Measurements from ENCODE around the gene MBLAC1. TPM values are rescaled to one million over a fixed set of nuclear protein-coding genes. Genes with fewer than 3 reads are reported as not detected.

Gene MBLAC1
- total and polyA plus RNA-seq, 4 donors = 1.7 to 2.9 (median 2.1) TPM

DNA sequence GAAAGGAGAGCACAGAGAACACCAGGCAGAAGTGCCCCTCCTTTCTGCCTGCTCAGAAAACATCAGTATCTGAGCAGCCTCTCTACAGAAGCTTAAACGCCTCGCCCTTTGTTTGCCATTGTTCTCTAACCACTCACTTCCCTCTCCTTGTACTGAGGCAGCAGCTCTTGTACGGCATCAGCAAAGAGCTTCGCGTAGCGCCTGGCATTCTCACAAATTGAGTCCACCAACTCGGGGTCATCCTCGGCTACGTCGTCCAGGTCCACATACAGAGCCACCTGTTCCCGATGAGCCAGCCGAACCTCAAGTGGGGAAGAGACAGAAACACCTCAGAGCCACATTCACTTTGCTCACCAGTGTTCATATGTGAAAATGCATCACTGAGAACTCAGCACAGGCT, 27.3 kb upstream of the MBLAC1 start:
- Histone ChIP-seq H3K4me3 (no peak overlapping the region), H3K27me3 (ENCODE audit: control insufficient read depth in 3 of 3, insufficient read depth in 3 of 3, low read length in 2 of 3) (no peaks in the 10 kb centered on the region), H3K27ac (ENCODE audit: low read depth in 1 of 2, low read length in 1 of 2) (no peak overlapping the region), H3K4me1 (ENCODE audit: control insufficient read depth in 5 of 5, insufficient read depth in 5 of 5, low read length in 5 of 5) (peaks cover 0 to 15% (median 11%) of the 10 kb centered on the region in 5 donors), H3K9ac (ENCODE audit: insufficient read depth in 1 of 2, low read length in 2 of 2) (peak overlapping the region in 1 of 2 donors; percentile 76), H3K9me3 (ENCODE audit: control insufficient read depth in 4 of 4, insufficient read depth in 3 of 4, low read length in 3 of 4) (no peaks in the 10 kb centered on the region), H3K36me3 (ENCODE audit: control insufficient read depth in 4 of 4, insufficient read depth in 4 of 4, low read length in 4 of 4) (peaks cover 16 to 48% (median 40%) of the 10 kb centered on the region in 4 donors)
- TF ChIP-seq CTCF (IDR thresholded peaks at IDR 0.05; ENCODE audit: control extremely low read depth, extremely low read depth) = no peak
- WGBS, 2 donors = 50 to 76% methylated on average over 12 of the region's 12 CpGs
- no peak for ATAC-seq (ENCODE audit: insufficient read depth, low FRiP score)
- no peak for DNase-seq

GRCh38 chr7:100100420-100101015, 26.2 kb upstream of the MBLAC1 start:
- 0 to 1% methylated on average over 57 to 61 of the region's 61 CpGs for WGBS, 2 donors
- peak; percentile 96 to 98 (median 97) for DNase-seq
- Histone ChIP-seq H3K9me3 (ENCODE audit: control insufficient read depth in 4 of 4, insufficient read depth in 3 of 4, low read length in 3 of 4) (no peaks in the 10 kb centered on the region), H3K9ac (ENCODE audit: insufficient read depth in 1 of 2, low read length in 2 of 2) (peak overlapping the region; percentile 44 to 76), H3K4me1 (ENCODE audit: control insufficient read depth in 5 of 5, insufficient read depth in 5 of 5, low read length in 5 of 5) (peaks cover 0 to 15% (median 11%) of the 10 kb centered on the region in 5 donors), H3K36me3 (ENCODE audit: control insufficient read depth in 4 of 4, insufficient read depth in 4 of 4, low read length in 4 of 4) (peaks cover 18 to 42% (median 40%) of the 10 kb centered on the region in 4 donors), H3K4me3 (peak overlapping the region; percentile 76), H3K27me3 (ENCODE audit: control insufficient read depth in 3 of 3, insufficient read depth in 3 of 3, low read length in 2 of 3) (no peaks in the 10 kb centered on the region), H3K27ac (ENCODE audit: low read depth in 1 of 2, low read length in 1 of 2) (peak overlapping the region; percentile 79 to 84)
- TF ChIP-seq CTCF (IDR thresholded peaks at IDR 0.05; ENCODE audit: control extremely low read depth, extremely low read depth) = no peak
- peak; percentile 93 for ATAC-seq (ENCODE audit: insufficient read depth, low FRiP score)

DNA sequence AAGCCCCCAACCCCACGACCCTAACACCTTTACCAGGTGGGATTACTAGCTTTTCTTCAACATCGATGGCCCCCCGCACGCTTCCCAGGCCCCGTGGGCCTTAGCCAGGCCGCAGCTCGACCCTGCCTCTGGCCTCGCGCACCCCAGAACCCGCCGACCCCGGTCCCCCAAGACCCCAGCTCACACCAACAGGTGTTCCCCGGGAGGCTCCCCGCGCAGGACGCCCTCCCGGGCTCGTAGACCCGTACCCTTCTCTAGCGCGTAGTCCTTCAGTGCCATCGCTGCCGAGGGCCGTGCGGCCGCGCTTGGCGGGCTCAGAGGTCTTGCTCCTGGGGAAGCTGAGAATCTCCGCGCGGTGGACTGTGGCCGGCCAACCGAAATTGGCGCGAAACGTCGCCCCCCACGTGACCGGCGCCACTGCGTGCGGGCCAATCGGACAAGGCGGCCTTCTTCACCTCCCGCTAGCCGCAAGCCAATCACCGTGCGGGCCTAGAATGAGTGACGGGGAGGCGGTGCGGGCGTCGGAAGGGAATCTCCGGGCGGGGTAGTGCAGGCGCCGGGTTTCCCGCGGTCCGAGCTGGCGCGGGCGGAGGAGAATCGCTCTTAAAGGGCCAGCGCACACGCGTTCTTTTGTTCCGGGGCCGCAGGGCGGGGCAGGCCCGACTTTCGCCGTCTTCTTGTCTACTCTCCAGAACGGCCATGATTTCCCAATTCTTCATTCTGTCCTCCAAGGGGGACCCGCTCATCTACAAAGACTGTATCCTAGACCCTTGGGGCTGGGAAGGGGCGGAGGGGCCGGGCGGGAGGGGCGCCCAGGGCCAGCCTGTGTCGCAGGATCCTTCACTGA, 25.5 kb upstream of the MBLAC1 start, which contains the start of the genes AP4M1 and MCM7:
AP4M1 (plus strand) TSS at position 628 of the 847 bp plus-strand sequence; CDS start at position 700, 72 bp downstream.
MCM7 (minus strand) TSS at position 382 of the 847 bp plus-strand sequence; CDS start at position 279, 103 bp downstream.
- 0% methylated on average over 80 of the region's 80 CpGs for WGBS, 2 donors
- peak within 1 kb of the TSS; percentile 84 to 87 for H3K27ac ChIP-seq (ENCODE audit: low read depth in 1 of 2, low read length in 1 of 2)
- no peaks in the 10 kb centered on the region for H3K9me3 ChIP-seq (ENCODE audit: control insufficient read depth in 4 of 4, insufficient read depth in 3 of 4, low read length in 3 of 4)
- ATAC-seq (ENCODE audit: insufficient read depth, low FRiP score) = peak; percentile 96
- H3K4me3 ChIP-seq = peak within 1 kb of the TSS; percentile 76
- H3K36me3 ChIP-seq (ENCODE audit: control insufficient read depth in 4 of 4, insufficient read depth in 4 of 4, low read length in 4 of 4) = peaks cover 18 to 42% (median 35%) of the 10 kb centered on the region in 4 donors
- DNase-seq = peak; percentile 99
- peaks cover 0 to 15% (median 11%) of the 10 kb centered on the region in 5 donors for H3K4me1 ChIP-seq (ENCODE audit: control insufficient read depth in 5 of 5, insufficient read depth in 5 of 5, low read length in 5 of 5)
- no peak for TF ChIP-seq CTCF (IDR thresholded peaks at IDR 0.05; ENCODE audit: control extremely low read depth, extremely low read depth)
- H3K27me3 ChIP-seq (ENCODE audit: control insufficient read depth in 3 of 3, insufficient read depth in 3 of 3, low read length in 2 of 3) = no peaks in the 10 kb centered on the region
- H3K9ac ChIP-seq (ENCODE audit: insufficient read depth in 1 of 2, low read length in 2 of 2) = peak within 1 kb of the TSS; percentile 46 to 76
